ENCODE results near the gene BIN1. TPM values are rescaled to one million over a fixed set of nuclear protein-coding genes. Genes with fewer than 3 reads are reported as not detected.
A peak's percentile ranks its signal among the peaks of the same experiment; 100 is the strongest.
"Not testable (repeated sequence)": the region's sequence is repeated elsewhere in the genome, so short reads cannot be mapped to it uniquely, and the experiment has no call there.

BIN1 gene
- total and polyA plus RNA-seq, 4 donors: 15.4 to 37.9 (median 21.6) TPM

- Histone ChIP-seq H3K27ac (ENCODE audit: low read depth in 1 of 2, low read length in 2 of 2) (no peak overlapping the region), H3K36me3 (ENCODE audit: control insufficient read depth in 1 of 2, insufficient read depth in 2 of 2, low read length in 1 of 2) (no peaks in the 10 kb centered on the region), H3K27me3 (ENCODE audit: control insufficient read depth in 1 of 2, insufficient read depth in 2 of 2, low read length in 1 of 2) (no peaks in the 10 kb centered on the region), H3K4me3 (ENCODE audit: low read length in 2 of 2) (no peak overlapping the region), H3K4me1 (ENCODE audit: control insufficient read depth in 1 of 2, insufficient read depth in 2 of 2, low read length in 2 of 2) (no peaks in the 10 kb centered on the region), H3K9me3 (ENCODE audit: control insufficient read depth, low read length) (no peaks in the 10 kb centered on the region)
- intact Hi-C loops (cut with DNase I): no loop called here
- ATAC-seq (ENCODE audit: low FRiP score) (no peak), DNase-seq (no peak)
- 96 to 97% methylated on average over 1 of the region's 1 CpG for WGBS, 2 donors
Measured at GRCh38 chr2:127125821-127126220, 18.9 kb upstream of the BIN1 start.

- intact Hi-C loops (cut with DNase I): no loop called here
- Histone ChIP-seq H3K9me3 (ENCODE audit: control insufficient read depth, low read length) (no peaks in the 10 kb centered on the region), H3K27ac (ENCODE audit: low read depth in 1 of 2, low read length in 2 of 2) (no peak overlapping the region), H3K4me1 (ENCODE audit: control insufficient read depth in 1 of 2, insufficient read depth in 2 of 2, low read length in 2 of 2) (no peaks in the 10 kb centered on the region), H3K27me3 (ENCODE audit: control insufficient read depth in 1 of 2, insufficient read depth in 2 of 2, low read length in 1 of 2) (no peaks in the 10 kb centered on the region), H3K36me3 (ENCODE audit: control insufficient read depth in 1 of 2, insufficient read depth in 2 of 2, low read length in 1 of 2) (no peaks in the 10 kb centered on the region), H3K4me3 (ENCODE audit: low read length in 2 of 2) (no peak overlapping the region)
- WGBS, 2 donors: 95 to 96% methylated on average over 8 of the region's 8 CpGs
- DNase-seq (no peak), ATAC-seq (ENCODE audit: low FRiP score) (no peak)
Measured at GRCh38 chr2:127124426-127124825, 17.5 kb upstream of the BIN1 start.

GRCh38 chr2:127122361-127123027 is 15.5 kb upstream of the BIN1 start:
- ATAC-seq (ENCODE audit: low FRiP score) (peak; percentile 37), DNase-seq (no peak)
- 89 to 94% methylated on average over 10 of the region's 10 CpGs for WGBS, 2 donors
- no peaks in the 10 kb centered on the region for H3K9me3 ChIP-seq (ENCODE audit: control insufficient read depth, low read length)
- H3K27me3 ChIP-seq (ENCODE audit: control insufficient read depth in 1 of 2, insufficient read depth in 2 of 2, low read length in 1 of 2): no peaks in the 10 kb centered on the region
- no peaks in the 10 kb centered on the region for H3K36me3 ChIP-seq (ENCODE audit: control insufficient read depth in 1 of 2, insufficient read depth in 2 of 2, low read length in 1 of 2)
- intact Hi-C loops (cut with DNase I): no loop called here
- no peak overlapping the region for H3K27ac ChIP-seq (ENCODE audit: low read depth in 1 of 2, low read length in 2 of 2)
- H3K4me3 ChIP-seq (ENCODE audit: low read length in 2 of 2): no peak overlapping the region
- H3K4me1 ChIP-seq (ENCODE audit: control insufficient read depth in 1 of 2, insufficient read depth in 2 of 2, low read length in 2 of 2): no peaks in the 10 kb centered on the region

- ATAC-seq (ENCODE audit: low FRiP score) (peak; percentile 75), DNase-seq (peak; percentile 82 to 85)
- 93 to 94% methylated on average over 7 of the region's 7 CpGs for WGBS, 2 donors
- Histone ChIP-seq H3K36me3 (ENCODE audit: control insufficient read depth in 1 of 2, insufficient read depth in 2 of 2, low read length in 1 of 2) (no peaks in the 10 kb centered on the region), H3K4me1 (ENCODE audit: control insufficient read depth in 1 of 2, insufficient read depth in 2 of 2, low read length in 2 of 2) (no peaks in the 10 kb centered on the region), H3K27ac (ENCODE audit: low read depth in 1 of 2, low read length in 2 of 2) (no peak overlapping the region), H3K27me3 (ENCODE audit: control insufficient read depth in 1 of 2, insufficient read depth in 2 of 2, low read length in 1 of 2) (no peaks in the 10 kb centered on the region), H3K9me3 (ENCODE audit: control insufficient read depth, low read length) (no peaks in the 10 kb centered on the region), H3K4me3 (ENCODE audit: low read length in 2 of 2) (no peak overlapping the region)
- intact Hi-C loops (cut with DNase I): no loop called here
Measured at GRCh38 chr2:127121776-127122176, 14.8 kb upstream of the BIN1 start.

GRCh38 chr2:127121353-127121752 is 14.4 kb upstream of the BIN1 start:
- no peaks in the 10 kb centered on the region for H3K9me3 ChIP-seq (ENCODE audit: control insufficient read depth, low read length)
- WGBS, 2 donors: 91 to 94% methylated on average over 1 of the region's 1 CpG
- no peaks in the 10 kb centered on the region for H3K27me3 ChIP-seq (ENCODE audit: control insufficient read depth in 1 of 2, insufficient read depth in 2 of 2, low read length in 1 of 2)
- no peak for DNase-seq
- peak; percentile 32 for ATAC-seq (ENCODE audit: low FRiP score)
- no peak overlapping the region for H3K27ac ChIP-seq (ENCODE audit: low read depth in 1 of 2, low read length in 2 of 2)
- H3K4me1 ChIP-seq (ENCODE audit: control insufficient read depth in 1 of 2, insufficient read depth in 2 of 2, low read length in 2 of 2): no peaks in the 10 kb centered on the region
- intact Hi-C loops (cut with DNase I): no loop called here
- H3K36me3 ChIP-seq (ENCODE audit: control insufficient read depth in 1 of 2, insufficient read depth in 2 of 2, low read length in 1 of 2): no peaks in the 10 kb centered on the region
- no peak overlapping the region for H3K4me3 ChIP-seq (ENCODE audit: low read length in 2 of 2)

GRCh38 chr2:127120408-127120807 is 13.5 kb upstream of the BIN1 start:
- H3K4me1 ChIP-seq (ENCODE audit: control insufficient read depth in 1 of 2, insufficient read depth in 2 of 2, low read length in 2 of 2); H3K27ac ChIP-seq (ENCODE audit: low read depth in 1 of 2, low read length in 2 of 2); H3K27me3 ChIP-seq (ENCODE audit: control insufficient read depth in 1 of 2, insufficient read depth in 2 of 2, low read length in 1 of 2); ATAC-seq (ENCODE audit: low FRiP score); H3K4me3 ChIP-seq (ENCODE audit: low read length in 2 of 2); DNase-seq; H3K9me3 ChIP-seq (ENCODE audit: control insufficient read depth, low read length); intact Hi-C loops (cut with DNase I); H3K36me3 ChIP-seq (ENCODE audit: control insufficient read depth in 1 of 2, insufficient read depth in 2 of 2, low read length in 1 of 2): not testable (repeated sequence)
- 98 to 99% methylated on average over 11 to 17 of the region's 20 CpGs for WGBS, 2 donors

- DNase-seq (no peak), ATAC-seq (ENCODE audit: low FRiP score) (no peak)
- Histone ChIP-seq H3K9me3 (ENCODE audit: control insufficient read depth, low read length) (no peaks in the 10 kb centered on the region), H3K4me1 (ENCODE audit: control insufficient read depth in 1 of 2, insufficient read depth in 2 of 2, low read length in 2 of 2) (no peaks in the 10 kb centered on the region), H3K27ac (ENCODE audit: low read depth in 1 of 2, low read length in 2 of 2) (no peak overlapping the region), H3K36me3 (ENCODE audit: control insufficient read depth in 1 of 2, insufficient read depth in 2 of 2, low read length in 1 of 2) (no peaks in the 10 kb centered on the region), H3K4me3 (ENCODE audit: low read length in 2 of 2) (no peak overlapping the region), H3K27me3 (ENCODE audit: control insufficient read depth in 1 of 2, insufficient read depth in 2 of 2, low read length in 1 of 2) (no peaks in the 10 kb centered on the region)
- WGBS, 2 donors: 71 to 84% methylated on average over 6 of the region's 6 CpGs
- intact Hi-C loops (cut with DNase I): no loop called here
Measured at GRCh38 chr2:127118467-127118866, 11.5 kb upstream of the BIN1 start.

GRCh38 chr2:127118038-127118437 is 11.1 kb upstream of the BIN1 start:
- ATAC-seq (ENCODE audit: low FRiP score) (no peak), DNase-seq (no peak)
- 93 to 95% methylated on average over 5 of the region's 5 CpGs for WGBS, 2 donors
- Histone ChIP-seq H3K4me3 (ENCODE audit: low read length in 2 of 2) (no peak overlapping the region), H3K9me3 (ENCODE audit: control insufficient read depth, low read length) (no peaks in the 10 kb centered on the region), H3K27me3 (ENCODE audit: control insufficient read depth in 1 of 2, insufficient read depth in 2 of 2, low read length in 1 of 2) (no peaks in the 10 kb centered on the region), H3K27ac (ENCODE audit: low read depth in 1 of 2, low read length in 2 of 2) (no peak overlapping the region), H3K36me3 (ENCODE audit: control insufficient read depth in 1 of 2, insufficient read depth in 2 of 2, low read length in 1 of 2) (no peaks in the 10 kb centered on the region), H3K4me1 (ENCODE audit: control insufficient read depth in 1 of 2, insufficient read depth in 2 of 2, low read length in 2 of 2) (no peaks in the 10 kb centered on the region)
- intact Hi-C loops (cut with DNase I): no loop called here

GRCh38 chr2:127117603-127118002 is 10.6 kb upstream of the BIN1 start:
- no peaks in the 10 kb centered on the region for H3K4me1 ChIP-seq (ENCODE audit: control insufficient read depth in 1 of 2, insufficient read depth in 2 of 2, low read length in 2 of 2)
- no peaks in the 10 kb centered on the region for H3K9me3 ChIP-seq (ENCODE audit: control insufficient read depth, low read length)
- WGBS, 2 donors: 81 to 96% methylated on average over 9 of the region's 9 CpGs
- no peak for ATAC-seq (ENCODE audit: low FRiP score)
- intact Hi-C loops (cut with DNase I): no loop called here
- no peaks in the 10 kb centered on the region for H3K27me3 ChIP-seq (ENCODE audit: control insufficient read depth in 1 of 2, insufficient read depth in 2 of 2, low read length in 1 of 2)
- H3K27ac ChIP-seq (ENCODE audit: low read depth in 1 of 2, low read length in 2 of 2): no peak overlapping the region
- DNase-seq: peak in 1 of 2 donors; percentile 35
- H3K36me3 ChIP-seq (ENCODE audit: control insufficient read depth in 1 of 2, insufficient read depth in 2 of 2, low read length in 1 of 2): no peaks in the 10 kb centered on the region
- H3K4me3 ChIP-seq (ENCODE audit: low read length in 2 of 2): no peak overlapping the region
